Measurements from ENCODE around the gene GFOD1. TPM values are rescaled to one million over a fixed set of nuclear protein-coding genes. Genes with fewer than 3 reads are reported as not detected.

Gene GFOD1
- total and polyA plus RNA-seq, 2 of the 4 experiments (the other 2 are of a cell fraction): 1.8 to 3.4 TPM

GRCh38 chr6:13407709-13408695, 79.4 kb downstream of the GFOD1 start:
- Histone ChIP-seq H3K9ac (ENCODE audit: low read depth, low read length) (no peak overlapping the region), H3K4me2 (ENCODE audit: low read depth, low read length) (no peak overlapping the region; the same call in 1 of the 2 replicates), H3K36me3 (ENCODE audit: control insufficient read depth, insufficient read depth, low read length) (no peaks in the 10 kb centered on the region), H3K9me3 (ENCODE audit: control insufficient read depth, insufficient read depth, low read length) (no peaks in the 10 kb centered on the region), H3K4ac (ENCODE audit: low read depth, low read length) (peak overlapping the region; percentile 85), H2BK20ac (ENCODE audit: low read depth, low read length) (peak overlapping the region; percentile 73), H3K23ac (ENCODE audit: low read depth, low read length) (no peak overlapping the region), H2BK15ac (ENCODE audit: low read depth, low read length) (0 out of 3 replicates have a peak overlapping the region, but pooled peaks have one; percentile 16), H3K4me1 (ENCODE audit: control insufficient read depth, insufficient read depth, low read length) (peaks cover 17% of the 10 kb centered on the region), H3K18ac (ENCODE audit: low read depth, low read length) (peak overlapping the region; percentile 96; the same call in 1 of the 2 replicates), H2AFZ (replicated peaks; ENCODE audit: low read length, poor library complexity) (no peak overlapping the region), H4K20me1 (ENCODE audit: insufficient read depth, low read length) (no peaks in the 10 kb centered on the region), H3K56ac (ENCODE audit: extremely low read depth, insufficient read depth, low read length) (no peak overlapping the region), H2AK5ac (ENCODE audit: low read depth, low read length) (peak overlapping the region; percentile 75), H4K8ac (ENCODE audit: low read depth in 2 of 2, low read length in 2 of 2) (peak overlapping the region in 1 of 2 experiments; percentile 73; a peak in 3 of 4 replicates), H3K14ac (replicated peaks; ENCODE audit: low read depth, low read length) (peak overlapping the region; percentile 70; the same call in 1 of the 2 replicates), H3K79me1 (ENCODE audit: low read depth in 1 of 2, low read length in 2 of 2) (peaks cover 0 to 21% of the 10 kb centered on the region in 2 experiments; a peak in 2 of 4 replicates), H4K5ac (ENCODE audit: low read depth, low read length) (peak overlapping the region; percentile 87; the same call in 1 of the 2 replicates), H3K27ac (ENCODE audit: insufficient read depth, low read length) (peak overlapping the region; percentile 40; the same call in 1 of the 2 replicates), H2BK120ac (ENCODE audit: low read depth, low read length) (peak overlapping the region; percentile 82), H2AK9ac (replicated peaks; ENCODE audit: low read depth, low read length, poor library complexity) (no peak overlapping the region), H2BK5ac (ENCODE audit: low read depth, low read length, poor library complexity, severe bottlenecking) (peak overlapping the region; percentile 37), H3K9me1 (ENCODE audit: insufficient read depth, low read length) (peaks cover 15% of the 10 kb centered on the region), H3K27me3 (ENCODE audit: control insufficient read depth, insufficient read depth, low read length) (no peaks in the 10 kb centered on the region), H3K4me3 (ENCODE audit: insufficient read depth, low read depth, low read length) (no peak overlapping the region), H4K91ac (ENCODE audit: insufficient read depth, low read depth, low read length) (peak overlapping the region; percentile 65)
- 100% methylated on average over 1 of the region's 12 CpGs; no CpG with 5 or more reads in 1 of the 2 experiments for WGBS, 2 experiments (ENCODE audit: extremely low coverage in 2 of 2, insufficient read length in 1 of 2)
- DNase-seq: peak; percentile 87
- ChIA-PET POLR2A (ENCODE audit: unreplicated experiment) (no interaction called here), CTCF (no interaction called here)
- intact Hi-C loops (cut with micrococcal nuclease): no loop called here
- ATAC-seq (ENCODE audit: low read depth): peak; percentile 70
- peak; percentile 96 for TF ChIP-seq CEBPB (IDR thresholded peaks at IDR 0.05; ENCODE audit: low read depth, low read length)
- TF ChIP-seq MAZ (IDR thresholded peaks at IDR 0.05; ENCODE audit: borderline replicate concordance, low read depth, low read length): peak; percentile 37; the same call in 1 of the 2 replicates
- no peak for TF ChIP-seq ELK1 (IDR thresholded peaks at IDR 0.05; ENCODE audit: borderline replicate concordance, low read depth, low read length)
- in situ Hi-C loops (cut with MboI; ENCODE audit: low sequenced_read_pairs): no loop called here
- BruUV-seq (replicated peaks): no TSS peak
- dilution Hi-C loops (cut with HindIII; ENCODE audit: low sequenced_read_pairs, unreplicated experiment): no loop called here
